GM21576 (cell line): Measurements from ENCODE around the gene PCID2.

Experiments used
- ATAC-seq: cut with Tn5 transposase; IDR thresholded peaks from one replicate; pipeline ENCODE4 v1.9.1; 2021; ENCODE audit warnings: mild to moderate bottlenecking, moderate library complexity; ENCODE audit not compliant: unreplicated experiment

Gene PCID2

GRCh38 chr13:113220141-113220598, 11.7 kb upstream of the PCID2 start:
- no peak for ATAC-seq

GRCh38 chr13:113219256-113219940, 10.9 kb upstream of the PCID2 start:
- ATAC-seq = no peak

DNA sequence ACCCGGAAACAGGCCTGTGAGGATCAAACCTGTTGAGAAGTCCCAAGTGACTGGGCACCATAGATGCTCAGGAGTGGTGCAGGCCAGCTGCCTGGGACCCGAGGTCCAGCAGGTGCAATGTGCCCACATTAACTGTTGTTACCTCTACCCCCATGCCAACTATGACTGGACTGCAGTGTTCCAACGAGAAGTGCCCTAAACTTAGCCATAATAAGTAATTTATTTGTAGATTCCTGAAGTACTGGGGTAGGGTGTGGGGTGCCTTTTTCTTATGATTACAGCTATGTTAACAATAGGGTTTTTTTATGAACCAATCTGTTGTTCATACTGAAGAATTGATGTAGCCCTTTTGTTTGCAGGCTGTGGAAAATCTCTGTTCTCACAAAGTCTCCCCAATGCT, 10.1 kb upstream of the PCID2 start:
- ATAC-seq = no peak

DNA sequence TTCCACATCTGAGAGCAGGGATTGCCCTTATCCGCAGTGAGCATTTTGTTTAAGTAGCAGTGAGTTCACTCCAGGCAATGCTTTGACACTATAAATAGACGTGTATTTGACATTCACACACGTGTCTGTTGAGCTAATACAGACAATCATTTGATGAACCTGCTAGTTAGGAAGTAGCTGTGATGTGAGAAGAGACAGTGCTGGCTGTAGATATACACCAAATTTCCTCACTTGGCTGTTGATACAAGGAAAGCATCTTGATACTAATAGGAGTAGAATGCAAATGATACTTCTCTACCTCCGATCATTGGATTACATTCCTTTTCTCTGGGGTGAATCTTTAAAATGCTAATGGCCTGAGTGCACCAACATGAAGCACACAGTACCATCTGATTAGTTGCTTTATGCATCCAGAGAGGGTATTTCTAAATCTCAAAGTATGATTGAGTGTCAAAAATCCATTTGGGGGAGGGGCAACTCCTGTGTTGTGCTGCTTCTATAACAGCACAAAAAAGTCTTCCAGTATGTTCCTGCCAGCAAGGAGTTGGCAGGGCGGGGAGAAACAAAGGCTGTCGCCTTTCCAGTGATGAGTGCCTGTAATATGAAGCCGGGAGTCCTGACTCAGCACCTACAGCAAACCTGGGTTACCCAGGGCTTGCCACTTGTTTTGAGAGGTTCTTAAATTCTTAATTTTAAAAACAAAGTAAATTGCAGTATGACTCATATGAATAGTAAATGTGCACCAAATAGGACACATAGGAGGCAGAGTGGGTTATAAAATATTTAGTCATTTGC, 8.0 kb upstream of the PCID2 start:
- no peak for ATAC-seq

GRCh38 chr13:113211774-113212173, 3.3 kb upstream of the PCID2 start:
- ATAC-seq = no peak

DNA sequence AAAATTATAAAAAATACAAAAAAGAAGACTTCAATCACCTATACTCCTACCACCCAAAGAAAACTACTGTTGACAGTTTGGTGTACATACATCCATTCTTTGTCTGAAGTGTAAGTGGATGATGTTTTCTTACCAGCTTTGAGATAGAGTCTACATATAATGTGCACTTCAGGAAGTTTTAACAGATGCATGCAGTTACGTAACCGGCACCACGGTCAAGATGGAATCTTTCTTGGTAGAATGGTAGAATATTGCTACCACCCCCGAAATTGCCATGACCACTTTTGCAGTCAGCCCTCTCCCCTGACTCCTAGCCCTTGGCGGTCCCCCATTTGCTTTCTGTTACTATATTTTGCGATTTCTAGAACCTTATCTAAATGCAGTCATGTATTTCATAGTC, 2.4 kb upstream of the PCID2 start:
- no peak for ATAC-seq

- ATAC-seq = peak; percentile 31
These were observed 1.4 kb upstream of the PCID2 start for GRCh38 chr13:113209759-113210421.

- peak; percentile 42 for ATAC-seq
These were observed 878 bp upstream of the PCID2 start, which contains the start of gene CUL4A for GRCh38 chr13:113209336-113209758. Gene CUL4A (plus strand): TSS chr13:113209613. CDS start chr13:113209628, 15 bp downstream.

DNA sequence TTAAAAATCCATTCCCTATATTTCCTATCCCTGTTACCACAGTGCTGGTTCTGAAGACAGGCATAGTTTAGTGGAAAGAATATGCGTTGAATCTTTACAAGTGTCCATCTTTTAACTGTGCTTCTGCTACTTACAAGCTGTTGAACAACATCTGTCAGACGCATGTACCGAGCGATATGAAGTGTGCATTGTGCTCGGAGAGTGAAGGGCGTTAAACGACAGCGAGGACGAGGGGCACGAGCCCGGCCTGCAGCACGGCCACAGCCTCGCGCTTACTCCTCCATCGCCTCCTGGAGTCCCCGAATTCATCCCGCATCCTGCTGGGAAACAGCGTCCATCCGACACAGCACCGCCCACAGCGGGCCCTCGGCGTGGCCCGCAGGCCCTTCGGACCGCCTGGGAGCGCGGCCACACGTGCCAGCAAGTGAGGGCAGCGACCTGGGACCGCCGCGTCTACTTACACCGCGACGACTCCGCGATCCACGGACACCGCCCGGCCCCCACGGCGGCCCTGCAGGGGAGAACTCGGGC, 514 bp downstream of the PCID2 start:
- ATAC-seq = peak; percentile 11

DNA sequence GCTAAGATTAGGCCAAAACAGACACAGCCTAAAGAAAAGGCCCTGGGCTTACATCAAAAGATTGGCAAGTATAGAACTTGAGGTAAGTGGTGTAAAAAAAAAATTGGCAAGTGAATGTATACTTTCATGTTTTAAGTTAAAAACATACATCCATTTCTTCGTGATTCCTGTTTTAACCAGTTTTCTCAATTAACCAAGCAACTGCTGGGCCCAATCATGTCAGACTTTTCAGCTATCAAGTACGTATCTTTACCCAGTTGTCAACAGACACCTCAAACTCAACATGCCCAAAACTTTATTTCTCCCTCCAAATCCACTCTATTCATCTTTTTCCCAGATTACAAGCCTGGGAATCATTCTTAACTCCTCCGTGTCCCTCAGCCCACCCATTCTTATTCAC, 1.0 kb downstream of the PCID2 start:
- ATAC-seq = no peak

- ATAC-seq = no peak
These were observed 3.0 kb downstream of the PCID2 start for GRCh38 chr13:113205428-113205931.

DNA sequence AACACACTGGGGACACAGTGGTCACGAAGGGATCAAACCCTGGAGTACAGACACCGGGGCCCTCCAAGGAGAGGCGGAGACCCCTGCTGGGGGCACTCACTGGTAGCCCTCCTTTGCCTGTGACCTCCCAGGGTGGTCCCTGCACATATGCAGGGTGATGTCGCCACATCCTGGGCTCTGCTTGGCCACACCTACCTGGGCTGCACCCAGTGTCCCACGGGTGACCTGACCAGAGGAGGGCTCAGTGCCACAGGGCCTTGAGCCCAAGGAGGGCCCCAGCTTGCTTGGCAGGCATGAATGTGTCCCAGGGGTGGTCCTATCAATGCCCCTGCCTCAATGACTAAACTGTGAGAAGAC, 4.1 kb downstream of the PCID2 start:
- no peak for ATAC-seq

- no peak for ATAC-seq
These were observed 4.7 kb downstream of the PCID2 start for GRCh38 chr13:113203507-113204377.

DNA sequence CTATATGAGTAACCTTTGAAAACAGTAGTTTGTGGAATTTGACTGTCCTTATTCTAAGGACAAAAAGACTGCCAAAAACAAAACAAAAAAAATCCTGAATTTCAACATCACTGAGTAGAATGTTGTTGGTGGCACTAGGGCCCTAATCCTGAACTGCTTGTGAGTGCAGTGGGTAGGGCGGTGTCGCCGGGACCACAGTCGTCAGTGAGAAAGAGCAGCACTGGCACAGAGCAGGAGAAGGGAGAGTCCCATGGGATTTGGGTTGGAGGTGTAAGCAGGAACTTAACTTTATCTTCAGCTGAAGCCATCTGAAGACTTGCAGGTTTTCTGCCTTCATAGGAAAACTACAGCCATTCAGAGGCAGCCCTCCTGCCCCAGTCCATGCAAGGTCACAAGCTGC, 5.6 kb downstream of the PCID2 start:
- no peak for ATAC-seq

GRCh38 chr13:113201815-113202214, 6.7 kb downstream of the PCID2 start:
- ATAC-seq = no peak

DNA sequence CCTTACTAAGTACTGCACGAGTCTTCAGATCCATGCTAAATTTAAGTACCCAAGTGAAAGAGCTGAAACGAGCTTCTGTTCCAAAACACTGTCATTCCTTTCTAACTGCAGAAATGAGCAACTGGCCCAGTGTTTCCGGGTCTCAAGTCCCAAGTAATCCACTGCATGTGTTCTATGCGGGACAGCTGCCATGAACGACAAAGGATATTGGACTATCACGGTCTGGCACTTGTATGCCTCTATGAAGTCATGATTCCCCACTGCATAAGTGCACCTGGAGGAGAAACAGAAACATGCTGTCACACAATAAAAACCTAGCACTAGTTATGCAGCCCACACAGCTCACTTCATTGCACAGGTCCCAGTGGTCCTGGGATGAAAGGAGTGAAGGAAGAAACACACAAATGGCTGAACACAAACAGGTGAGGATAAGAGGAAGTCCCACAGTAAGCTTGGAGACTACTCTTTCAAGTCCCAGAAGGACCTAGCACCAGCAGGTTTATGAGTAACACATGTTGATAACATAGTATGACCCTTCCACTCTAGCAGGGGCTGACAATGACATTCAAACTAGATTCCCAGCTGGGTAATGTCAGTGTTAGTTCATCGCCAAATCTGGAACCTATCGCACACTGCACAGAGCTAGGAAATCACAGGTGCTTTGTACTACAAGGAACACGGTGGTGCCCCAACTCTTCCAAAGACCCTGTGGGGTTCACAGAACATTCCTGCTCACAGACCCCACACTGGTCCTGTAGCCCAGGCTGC, 11.3 kb downstream of the PCID2 start:
- ATAC-seq = no peak

DNA sequence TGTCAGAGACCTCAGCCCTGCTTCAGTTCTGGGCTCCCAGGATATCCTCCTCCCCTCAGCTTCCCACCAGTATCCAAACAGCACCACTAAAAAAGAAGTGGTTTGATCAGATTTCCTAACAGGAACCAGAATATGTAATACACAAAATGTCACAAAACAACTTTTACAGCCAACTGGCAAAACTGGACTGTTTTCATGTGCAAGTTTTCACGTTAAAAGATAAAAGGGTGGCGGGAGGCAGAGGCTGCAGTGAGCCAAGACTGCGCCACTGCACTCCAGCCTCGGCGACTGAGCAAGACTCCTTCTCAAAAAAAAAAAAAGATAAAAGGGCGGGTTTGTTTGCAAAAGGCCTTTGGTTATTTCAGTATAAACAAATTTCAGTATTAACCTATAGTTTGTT, 13.1 kb downstream of the PCID2 start:
- ATAC-seq = no peak

DNA sequence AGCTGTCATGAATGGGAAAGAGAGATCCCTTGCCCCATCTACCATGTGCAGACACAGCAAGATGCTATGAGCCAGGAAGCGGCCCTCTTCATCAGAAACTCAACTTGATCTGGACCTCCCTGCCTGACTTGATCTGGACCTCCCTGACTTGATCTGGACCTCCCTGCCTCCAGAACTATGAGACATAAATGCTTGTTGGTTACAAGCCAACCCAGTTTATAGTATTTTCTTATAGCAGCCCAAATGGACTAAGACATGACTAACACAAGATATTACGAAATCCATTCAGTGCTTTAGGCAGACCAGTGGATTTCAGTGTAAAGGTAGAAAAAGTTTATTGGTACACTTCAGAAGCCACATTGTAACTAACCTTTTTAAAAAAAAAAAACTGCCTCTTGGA, 15.6 kb downstream of the PCID2 start:
- ATAC-seq = no peak

DNA sequence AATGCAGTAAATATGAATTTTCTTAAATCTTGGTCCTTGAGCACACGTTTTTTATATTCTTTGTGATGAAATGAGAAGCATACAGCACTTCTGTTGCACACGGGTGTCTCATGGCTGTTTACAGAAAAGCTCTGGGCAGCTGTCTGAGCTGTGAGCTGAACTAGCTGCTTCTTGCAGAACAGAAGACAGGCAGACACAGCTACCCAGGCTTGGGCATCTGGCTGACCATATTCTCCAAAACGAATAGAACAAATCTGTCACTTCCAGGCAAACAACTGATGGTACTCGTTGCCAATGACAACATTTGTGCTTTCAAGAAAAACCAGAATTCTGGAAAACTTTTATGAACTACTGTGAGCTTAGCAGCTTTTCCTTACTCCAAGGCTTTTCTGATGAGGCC, 16.2 kb downstream of the PCID2 start:
- ATAC-seq = no peak

DNA sequence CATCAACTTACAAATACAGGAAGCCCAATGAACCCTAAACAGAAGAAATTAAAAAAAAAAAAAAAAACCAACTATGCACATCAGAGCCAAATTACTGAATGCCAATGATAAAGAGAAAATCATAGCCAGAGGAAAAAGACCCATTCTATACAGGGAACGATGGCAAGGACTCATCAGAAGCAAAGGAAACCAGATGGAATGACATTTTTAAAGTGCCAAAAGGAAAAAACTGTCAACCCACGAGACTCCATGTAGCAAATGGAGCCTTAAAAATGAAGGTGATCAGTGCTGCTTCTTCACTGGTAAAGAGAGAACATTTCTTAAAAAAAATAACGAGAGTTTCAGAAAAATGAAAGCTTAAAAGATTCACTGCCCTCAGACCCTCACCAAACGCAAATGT, 18.3 kb downstream of the PCID2 start:
- ATAC-seq = no peak
